Activated CD8-positive, alpha-beta memory T cell treated with anti-CD3 and anti-CD28 coated beads for 4 hours (primary cell): ENCODE measurements around the gene RGS6.

Source experiments
- DNase-seq, 2 donors: peaks; one replicate each; pipeline ENCODE4 v3.0.0-alpha.2; 2020; ENCODE audit warnings: low read depth in 2 of 2

RGS6 gene

DNA sequence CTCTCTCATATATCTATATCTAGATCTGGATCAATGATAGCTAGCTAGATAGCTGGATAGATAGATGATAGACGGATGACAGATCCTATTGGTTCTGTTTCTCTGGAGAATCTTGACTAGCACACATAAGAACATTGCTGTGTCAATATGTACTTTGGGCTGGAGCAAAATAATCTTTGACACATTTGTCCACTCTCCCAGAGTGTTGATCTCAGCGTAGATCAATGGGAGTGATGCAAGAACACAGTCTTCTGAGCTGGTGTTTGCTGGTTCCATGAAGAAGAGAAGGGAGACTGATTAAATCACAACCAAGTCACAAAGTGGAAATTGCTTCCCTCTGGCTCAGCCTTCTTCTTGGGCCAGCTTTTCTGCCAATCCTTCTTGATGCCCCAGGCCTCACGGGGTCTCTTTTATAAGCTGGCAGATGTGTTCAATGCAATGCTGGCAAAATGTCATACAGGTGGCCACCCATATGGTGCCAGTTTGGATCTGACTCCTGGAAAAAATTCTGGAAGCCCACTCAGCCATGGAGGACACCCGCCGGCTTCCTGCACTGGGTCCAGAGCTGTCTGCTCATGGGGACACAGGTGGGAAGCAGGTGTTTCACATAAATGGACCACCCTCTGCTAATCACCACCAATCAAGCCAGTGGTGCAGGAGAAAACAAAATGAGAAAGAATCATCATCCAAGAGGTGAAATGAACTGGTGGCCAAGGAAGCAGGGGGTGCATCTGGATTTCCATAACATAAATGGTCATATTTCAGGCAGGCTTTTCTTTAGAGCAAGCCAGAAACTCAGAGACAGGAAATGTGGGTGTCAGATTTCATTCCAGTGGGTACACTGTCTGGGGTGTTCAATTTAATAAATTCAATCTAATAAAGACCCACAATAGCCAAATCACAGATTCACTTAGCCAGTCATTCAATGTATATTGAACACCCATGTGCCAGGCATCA, 651.4 kb downstream of the RGS6 start:
- DNase-seq: no peak

- DNase-seq: no peak
Observed at GRCh38 chr14:72588521-72588920, 656.3 kb downstream of the RGS6 start.

GRCh38 chr14:72589652-72590051, 657.4 kb downstream of the RGS6 start:
- no peak for DNase-seq

DNA sequence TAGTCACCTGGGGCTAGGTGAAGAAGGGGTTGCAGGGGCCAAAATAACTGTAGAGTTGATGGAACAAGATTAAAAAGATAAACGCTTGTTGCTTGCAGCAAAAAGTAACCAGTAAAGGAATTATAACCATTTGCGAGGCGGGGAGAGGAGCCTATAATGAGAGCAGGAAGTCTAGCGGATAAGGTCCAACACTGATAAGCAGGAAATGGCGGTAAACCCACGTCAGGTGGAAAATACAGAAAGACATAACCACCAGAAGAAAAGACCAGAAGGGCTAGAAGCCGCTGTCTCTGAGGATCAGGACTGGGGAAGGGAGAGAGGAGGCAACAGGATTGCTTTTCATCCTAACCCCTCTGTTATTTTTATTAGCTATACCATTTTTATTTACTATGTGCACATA, 658.3 kb downstream of the RGS6 start:
- DNase-seq: peak in 1 of 2 donors; percentile 3

- no peak for DNase-seq
Observed at GRCh38 chr14:72591391-72591790, 659.2 kb downstream of the RGS6 start.

DNA sequence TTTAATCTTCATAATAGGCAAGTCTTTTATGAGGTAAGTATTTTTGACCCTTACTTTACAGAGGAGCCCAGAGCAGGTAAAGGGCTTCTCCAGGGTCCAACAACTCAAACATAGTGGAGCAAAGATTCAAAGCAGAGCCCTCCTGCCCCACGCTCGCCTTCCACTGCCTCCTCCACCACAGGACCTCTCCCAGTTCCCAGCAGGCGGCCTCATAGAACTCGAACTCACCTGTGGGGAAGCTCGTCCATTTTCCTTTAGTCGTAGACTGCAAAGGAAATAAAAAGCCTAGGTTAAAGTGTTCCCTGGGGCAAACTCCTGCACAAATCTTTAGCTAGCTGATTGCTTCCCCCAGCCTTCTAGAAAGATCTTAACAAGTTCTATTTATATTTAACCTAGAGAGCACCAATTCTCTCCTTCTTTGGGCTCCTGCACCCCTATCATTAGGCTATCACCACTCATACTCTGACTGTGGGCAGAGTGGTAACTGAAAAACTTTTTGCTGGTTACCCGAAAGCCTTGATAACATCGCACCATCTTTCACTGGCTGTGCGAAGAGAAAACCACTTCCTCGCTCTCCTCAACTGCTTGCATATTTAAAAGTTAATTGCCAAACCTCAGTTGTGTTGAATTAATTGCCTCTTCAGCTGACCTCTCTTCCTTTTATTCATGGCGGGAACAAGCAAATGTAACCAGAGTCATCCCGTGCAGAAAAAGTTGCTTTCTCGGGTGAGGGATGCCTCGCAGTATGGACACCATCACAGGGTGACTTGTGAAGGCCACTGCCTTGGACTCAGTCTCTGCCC, 662.1 kb downstream of the RGS6 start:
- peak in 1 of 2 donors; percentile 10 for DNase-seq

DNA sequence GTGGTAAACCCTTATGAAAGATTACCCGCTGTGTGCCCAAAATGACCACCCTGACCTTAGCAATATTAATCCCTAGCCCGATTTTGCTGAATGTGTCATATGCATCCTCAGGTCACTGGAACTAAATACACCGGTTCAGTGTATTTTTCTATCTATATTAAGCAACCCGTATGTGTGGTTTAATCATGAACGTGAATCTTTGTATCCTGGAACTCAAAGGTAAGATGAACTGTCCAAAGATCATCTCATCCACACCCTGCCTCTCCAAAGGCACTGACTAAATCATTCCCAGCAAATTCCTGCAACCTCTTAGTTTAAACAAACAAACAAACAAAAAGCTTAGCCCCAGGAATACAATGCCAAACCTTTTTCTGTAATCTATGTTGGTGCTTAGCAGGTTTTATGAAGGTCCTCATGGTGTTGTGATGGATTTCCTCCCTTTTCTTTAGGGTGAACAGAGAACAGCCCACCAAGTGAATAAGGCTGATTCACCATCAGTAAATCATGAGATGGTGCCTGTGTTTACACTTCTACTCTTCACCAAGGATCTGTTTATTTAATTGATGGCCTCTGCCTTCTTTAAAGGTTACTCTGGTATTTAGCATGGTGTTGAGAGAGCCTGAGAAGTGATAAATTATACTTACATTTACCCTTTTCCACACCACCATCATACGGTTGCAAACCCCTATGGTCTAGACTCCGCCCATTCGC, 663.1 kb downstream of the RGS6 start:
- DNase-seq: no peak

DNA sequence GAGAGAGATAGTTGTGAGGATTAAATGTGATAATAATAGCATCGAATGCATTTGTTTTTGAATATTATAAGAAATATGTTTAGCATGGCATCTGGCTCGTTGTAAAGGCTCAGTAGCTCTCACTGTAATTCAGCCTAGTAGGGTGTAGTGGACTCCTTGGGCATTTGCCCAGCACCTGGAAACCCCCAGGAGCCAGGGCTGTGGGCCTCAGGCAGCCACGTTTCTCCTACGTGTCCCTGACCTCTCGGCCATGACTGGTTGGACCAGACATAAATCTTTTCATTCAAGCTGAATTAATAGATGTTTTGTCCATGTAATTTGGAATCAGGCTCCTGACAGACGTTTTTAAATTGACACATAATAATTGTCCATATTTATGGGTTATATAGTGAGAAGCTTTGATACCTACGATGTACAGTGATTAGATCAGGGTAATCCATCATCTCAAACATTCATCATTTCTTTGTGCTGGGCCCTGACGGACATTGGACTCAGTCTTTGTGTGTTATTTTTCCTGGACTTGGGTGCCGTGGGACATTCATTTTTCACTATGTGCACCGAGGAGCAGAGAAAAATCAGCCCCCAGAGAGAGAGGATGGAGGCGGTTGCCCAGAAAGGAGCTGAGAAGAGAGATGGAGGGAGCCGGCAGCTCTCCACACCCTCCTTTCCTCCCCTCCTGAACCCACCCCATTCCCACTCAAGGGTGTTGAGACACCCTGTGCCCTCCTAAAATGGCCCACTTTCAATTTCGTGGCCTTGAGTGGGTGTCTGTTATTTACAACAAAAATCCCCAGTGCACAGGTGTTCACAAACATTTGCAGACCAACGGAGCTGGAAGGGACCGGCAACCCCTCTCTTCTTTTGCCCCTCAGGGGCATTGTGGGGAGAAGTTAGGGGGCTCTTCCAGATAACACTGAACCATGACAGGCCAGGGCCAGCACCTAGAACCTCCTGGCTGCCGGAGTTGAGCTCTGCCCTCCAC, 665.3 kb downstream of the RGS6 start:
- DNase-seq: no peak

GRCh38 chr14:72598306-72598705, 666.1 kb downstream of the RGS6 start:
- no peak for DNase-seq

- no peak for DNase-seq
Observed at GRCh38 chr14:72599579-72600470, 667.6 kb downstream of the RGS6 start.

- no peak for DNase-seq
Observed at GRCh38 chr14:72600551-72601330, 668.5 kb downstream of the RGS6 start.

- DNase-seq: no peak
Observed at GRCh38 chr14:72603639-72604038, 671.4 kb downstream of the RGS6 start.

- DNase-seq: no peak
Observed at GRCh38 chr14:72604133-72604532, 671.9 kb downstream of the RGS6 start.

DNA sequence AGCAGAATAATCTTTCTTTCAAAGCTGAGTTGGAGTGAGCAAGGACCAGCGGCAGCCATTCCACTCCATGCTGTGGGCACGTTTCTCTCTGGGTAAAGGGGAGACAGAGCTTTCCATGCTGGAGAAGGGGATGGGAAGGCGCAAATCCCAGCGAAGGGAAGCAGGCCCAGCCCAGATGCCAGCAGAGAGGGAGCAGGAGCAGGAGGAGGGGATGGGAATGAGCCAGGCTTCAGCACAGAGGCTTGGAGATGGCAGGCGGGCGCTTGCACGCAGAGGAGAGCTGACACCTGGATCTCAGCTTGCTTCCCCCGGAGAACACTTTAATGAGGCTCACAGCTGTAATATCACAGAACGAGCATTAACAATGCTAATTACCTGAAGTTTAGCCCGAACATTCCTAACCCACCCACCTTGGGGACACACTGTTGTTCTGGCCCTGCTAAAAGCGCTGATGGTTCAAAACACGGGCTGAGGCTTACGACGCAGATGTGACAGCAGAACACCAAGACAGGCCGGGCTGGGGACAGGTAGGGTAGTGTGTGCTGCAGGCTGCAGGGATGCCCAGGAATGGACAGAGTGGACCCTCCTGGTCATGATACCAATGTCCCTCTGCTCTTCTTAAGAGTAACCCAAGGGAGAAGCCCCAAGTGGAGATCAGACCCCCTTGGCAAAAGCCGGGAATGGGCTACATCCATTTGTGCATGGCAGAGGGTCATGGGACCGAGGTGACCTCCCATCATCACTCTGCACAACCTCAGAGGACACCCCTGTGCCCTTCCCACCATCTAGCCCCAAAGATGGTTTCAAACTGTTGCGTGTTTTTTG, 673.1 kb downstream of the RGS6 start:
- DNase-seq: no peak

- no peak for DNase-seq
Observed at GRCh38 chr14:72605921-72606220, 673.6 kb downstream of the RGS6 start.

DNA sequence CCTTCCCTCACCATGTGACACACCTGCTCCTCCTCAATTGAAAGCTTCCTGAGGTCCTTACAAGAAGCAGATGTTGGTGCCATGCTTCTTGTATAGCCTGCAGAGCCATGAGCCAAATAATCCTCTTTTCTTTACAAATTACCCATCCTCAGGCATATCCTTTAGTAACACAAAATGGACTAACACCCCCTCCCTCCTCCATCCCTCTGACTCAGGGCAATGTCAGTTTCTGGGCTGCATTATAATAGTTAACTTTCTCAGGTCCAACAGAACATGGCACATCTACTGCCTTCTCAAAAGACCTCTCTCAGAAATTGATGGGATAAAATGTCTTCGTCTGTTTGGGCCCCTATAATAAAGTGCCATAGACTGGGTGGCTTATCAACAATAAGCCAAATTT, 674.6 kb downstream of the RGS6 start:
- no peak for DNase-seq

- DNase-seq: no peak
Observed at GRCh38 chr14:72607386-72608130, 675.3 kb downstream of the RGS6 start.
